Hindlimb muscle (tissue), 1 donor: ENCODE measurements around the gene ZNF30. TPM values are rescaled to one million over a fixed set of nuclear protein-coding genes. Genes with fewer than 3 reads are reported as not detected.
A peak's percentile ranks its signal among the peaks of the same experiment; 100 is the strongest.
"Not testable (repeated sequence)": the region's sequence is repeated elsewhere in the genome, so short reads cannot be mapped to it uniquely, and the experiment has no call there.

Experiments
- DNase-seq: peaks from one replicate; pipeline ENCODE4 v3.0.0-alpha.2; 2013
- polyA plus RNA-seq: library from polyadenylated mRNA; unstranded; fragments of 120-200 nt; gene quantifications from one replicate; pipeline ENCODE4 v1.2.1, GENCODE V29; 2013; ENCODE audit not compliant: insufficient read length

Gene ZNF30
- polyA plus RNA-seq, 1 donor: 3.9 TPM

- no peak for DNase-seq
Observed at GRCh38 chr19:34960940-34961679, 34.4 kb downstream of the ZNF30 start.

- DNase-seq: no peak
Observed at GRCh38 chr19:34961775-34962686, 35.3 kb downstream of the ZNF30 start.

GRCh38 chr19:34962687-34963572 is 36.2 kb downstream of the ZNF30 start:
- DNase-seq: no peak

GRCh38 chr19:34963573-34964406 is 37.1 kb downstream of the ZNF30 start, which contains the start of gene ZNF792:
ZNF792 (minus strand) TSS chr19:34964229; CDS start chr19:34963662, 567 bp downstream.
- DNase-seq: peak; percentile 47

GRCh38 chr19:34964598-34964997 is 37.9 kb downstream of the ZNF30 start:
- DNase-seq: no peak

DNA sequence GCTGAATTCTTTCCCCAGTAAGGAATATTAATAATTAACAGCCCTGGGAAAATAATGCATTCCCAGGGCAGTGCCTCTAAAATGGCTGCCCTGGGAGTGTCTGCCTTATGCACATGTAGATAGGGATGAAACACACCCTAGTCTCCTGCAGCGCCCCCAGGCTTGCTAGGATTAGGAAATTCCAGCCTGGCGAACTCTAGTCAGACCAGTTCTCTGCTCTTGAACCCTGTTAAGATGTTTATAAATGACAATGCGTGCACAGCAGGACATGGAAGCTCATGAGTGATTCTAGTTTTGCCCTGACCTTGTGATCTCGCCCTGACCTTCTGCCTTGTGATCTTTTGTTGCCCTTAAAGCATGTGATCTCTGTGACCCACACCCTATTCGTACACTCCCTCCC is 38.8 kb downstream of the ZNF30 start:
- DNase-seq: not testable (repeated sequence)

- DNase-seq: no peak
Observed at GRCh38 chr19:34967551-34967950, 40.8 kb downstream of the ZNF30 start.

DNA sequence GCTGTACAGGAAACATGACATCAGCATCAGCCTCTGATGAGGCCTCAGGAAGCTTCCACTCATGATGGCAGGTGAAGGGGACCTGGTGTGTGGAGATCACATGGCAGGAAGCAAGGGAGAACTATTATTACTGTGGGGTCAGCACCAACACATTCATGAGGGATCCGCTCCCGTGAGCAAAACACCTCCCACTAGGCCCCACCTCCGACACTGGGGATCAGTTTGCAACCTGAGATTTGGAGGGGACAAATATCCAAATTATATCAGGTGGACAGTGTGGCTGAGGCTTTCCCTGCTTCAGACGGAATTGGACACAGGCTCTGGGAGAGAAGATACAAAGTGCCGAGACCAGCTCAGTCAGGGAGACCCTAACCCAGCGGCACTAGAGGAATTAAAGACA is 43.0 kb downstream of the ZNF30 start:
- no peak for DNase-seq

DNA sequence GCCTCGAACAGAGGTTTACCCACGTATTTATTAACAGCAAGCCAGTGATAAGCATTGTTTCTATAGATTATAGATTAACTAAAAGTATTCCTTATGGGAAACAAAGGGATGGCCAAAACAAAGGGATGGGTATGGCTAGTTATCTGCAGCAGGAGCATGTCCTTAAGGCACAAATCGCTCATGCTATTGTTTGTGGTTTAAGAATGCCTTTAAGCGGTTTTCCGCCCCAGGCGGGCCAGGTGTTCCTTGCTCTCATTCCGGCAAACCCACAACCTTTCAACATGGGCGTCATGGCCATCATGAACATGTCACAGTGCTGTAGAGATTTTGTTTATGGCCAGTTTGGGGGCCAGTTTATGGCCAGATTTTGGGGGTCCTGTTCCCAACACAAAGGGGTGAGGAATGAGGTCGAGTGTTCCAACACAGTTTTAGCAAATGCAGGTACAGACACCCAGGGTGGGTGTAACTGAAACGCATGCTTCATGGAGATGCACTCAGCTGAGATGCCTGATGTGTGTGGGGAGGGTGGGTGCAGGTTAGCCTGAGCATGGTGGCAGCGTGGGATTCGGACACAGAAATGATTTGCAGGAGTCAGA is 43.6 kb downstream of the ZNF30 start:
- not testable (repeated sequence) for DNase-seq

GRCh38 chr19:34972163-34972705 is 45.5 kb downstream of the ZNF30 start:
- no peak for DNase-seq

DNA sequence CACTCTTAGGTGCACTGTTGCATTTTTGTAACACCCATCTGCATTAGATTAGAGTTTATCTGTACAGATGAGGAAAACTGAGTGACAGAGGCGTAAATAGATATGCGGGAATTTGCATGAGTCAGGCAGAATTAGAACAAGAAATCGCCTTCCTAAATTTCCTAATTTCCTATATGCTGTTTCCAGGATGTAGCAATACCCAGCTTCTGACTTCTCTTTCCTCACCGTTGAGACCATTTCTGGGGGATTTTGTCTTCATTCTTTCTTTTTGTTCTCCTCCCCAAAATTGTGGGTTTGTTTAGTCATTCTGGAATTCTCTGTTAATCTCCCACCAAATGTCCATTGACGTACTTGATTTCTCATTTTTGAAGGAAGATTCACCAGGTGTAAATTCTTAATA is 47.9 kb downstream of the ZNF30 start:
- no peak for DNase-seq

DNA sequence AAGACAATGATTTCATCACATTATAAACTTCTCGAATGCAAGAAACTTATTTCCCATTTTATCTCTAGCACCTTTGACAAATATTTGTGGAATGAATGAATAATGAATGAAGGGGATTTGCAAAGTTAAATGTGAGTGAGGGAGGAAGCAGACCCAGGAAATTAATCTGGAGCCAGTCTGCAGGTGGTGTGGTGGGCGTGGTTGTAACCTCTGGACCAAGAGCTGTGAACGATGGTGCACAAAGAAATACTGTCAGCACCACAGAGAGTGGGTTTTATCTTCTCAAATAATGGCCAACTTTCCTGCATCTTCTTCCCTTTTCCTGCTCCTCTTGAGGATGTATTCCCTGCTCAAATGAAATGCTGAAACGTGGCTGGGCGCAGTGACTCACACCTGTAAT is 48.4 kb downstream of the ZNF30 start:
- DNase-seq: no peak

DNA sequence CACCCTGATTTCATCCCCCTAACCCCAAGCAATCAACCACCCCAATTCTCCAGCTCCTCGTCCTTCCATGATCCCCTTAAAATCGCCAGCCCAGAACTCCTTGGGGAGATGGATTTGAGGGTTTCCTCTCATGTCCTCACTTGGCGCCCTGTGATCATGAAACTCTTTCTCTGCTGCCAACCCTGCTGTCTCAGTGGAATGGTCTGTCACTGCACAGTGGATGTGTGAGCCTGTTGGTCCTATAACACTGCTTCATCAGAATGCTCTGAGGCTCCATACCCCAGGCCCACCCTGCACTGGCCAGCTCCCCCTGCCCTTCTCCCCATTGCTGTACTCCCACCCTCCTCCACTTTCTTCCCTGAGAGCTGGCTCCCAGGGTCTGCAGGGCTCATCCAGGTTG is 49.9 kb downstream of the ZNF30 start:
- DNase-seq: no peak

GRCh38 chr19:34979819-34980640 is 53.3 kb downstream of the ZNF30 start:
- no peak for DNase-seq

DNA sequence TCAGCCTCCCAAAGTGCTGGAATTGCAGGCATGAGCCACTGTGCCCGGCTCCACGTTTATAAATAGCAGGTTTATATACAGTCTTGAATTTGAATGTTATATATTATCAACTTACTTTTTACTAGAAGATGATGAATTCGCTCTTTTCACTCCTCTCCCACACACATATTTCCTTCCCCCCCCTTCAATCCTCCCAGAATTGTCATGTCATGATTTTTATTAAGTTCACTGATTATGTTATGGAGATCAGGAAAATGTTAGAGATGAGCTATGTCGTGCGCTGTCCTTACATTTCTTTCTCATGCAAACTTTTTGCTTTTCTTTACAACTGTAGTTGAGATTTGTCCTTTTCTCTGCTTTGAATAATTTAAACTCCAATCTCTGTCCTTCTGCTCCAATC is 55.6 kb downstream of the ZNF30 start:
- no peak for DNase-seq

GRCh38 chr19:34983786-34984185 is 57.1 kb downstream of the ZNF30 start:
- no peak for DNase-seq

- DNase-seq: no peak
Observed at GRCh38 chr19:34984287-34984686, 57.6 kb downstream of the ZNF30 start.

- peak; percentile 72 for DNase-seq
Observed at GRCh38 chr19:34985249-34986022, 58.7 kb downstream of the ZNF30 start.

GRCh38 chr19:34988119-34988518 is 61.4 kb downstream of the ZNF30 start:
- no peak for DNase-seq
